WTC11 (cell line): ENCODE results near the gene FAM237A. TPM values are rescaled to one million over a fixed set of nuclear protein-coding genes. Genes with fewer than 3 reads are reported as not detected.

ENCODE experiments used
- ATAC-seq: fragments of 200-7000 bp; cut with Tn5 transposase; 2 replicates; pipeline ENCODE4 v1.10.0; 2021; ENCODE audit warnings: mild to moderate bottlenecking, moderate library complexity
- CTCF ChIA-PET: fragments of 300-600 bp; sonication (Branson Sonifier 250); formaldehyde crosslinking; loops from one replicate; lab custom pipeline; 2021; ENCODE audit warnings: antibody characterized with exemption; lab: Charles Lee
- POLR2A ChIA-PET: fragments of 350-600 bp; sonication (Branson Sonifier 250); formaldehyde crosslinking; loops from one replicate; lab custom pipeline; 2021; ENCODE audit warnings: antibody characterized with exemption; lab: Charles Lee
- DNase-seq: peaks from one replicate; pipeline ENCODE4 v3.0.0; 2021; ENCODE audit warnings: low spot score
- H3K27ac Mint-ChIP-seq: 2 replicates; pipeline ENCODE4 v1.8.0; 2021; ENCODE audit warnings: mixed read lengths
- H3K27me3 Mint-ChIP-seq: 2 replicates; pipeline ENCODE4 v1.8.0; 2021; ENCODE audit warnings: low read depth, mild to moderate bottlenecking, moderate library complexity, mixed read lengths
- H3K36me3 Mint-ChIP-seq: 2 replicates; pipeline ENCODE4 v1.8.0; 2021; ENCODE audit warnings: mixed read lengths
- H3K4me1 Mint-ChIP-seq: 2 replicates; pipeline ENCODE4 v1.8.0; 2022; ENCODE audit warnings: mixed read lengths
- H3K4me3 Mint-ChIP-seq: 2 replicates; pipeline ENCODE4 v1.8.0; 2021; ENCODE audit warnings: mild to moderate bottlenecking, moderate library complexity, mixed read lengths
- H3K9me3 Mint-ChIP-seq: 2 replicates; pipeline ENCODE4 v1.8.0; 2021; ENCODE audit warnings: mixed read lengths
- ATF6 ChIP-seq: sonication (generic); formaldehyde crosslinking; IDR thresholded peaks from 2 replicates; pipeline ENCODE4 v1.8.1; 2023; ENCODE audit warnings: mild to moderate bottlenecking, missing genetic modification reagents
- CREM ChIP-seq: sonication (generic); formaldehyde crosslinking; IDR thresholded peaks from 2 replicates; pipeline ENCODE4 v1.8.1; 2022; ENCODE audit warnings: mild to moderate bottlenecking, missing genetic modification reagents, moderate library complexity
- E2F5 ChIP-seq: sonication (generic); formaldehyde crosslinking; IDR thresholded peaks from 2 replicates; pipeline ENCODE4 v1.8.1; 2022; ENCODE audit warnings: mild to moderate bottlenecking, moderate library complexity, missing genetic modification reagents
- ELF4 ChIP-seq: sonication (generic); formaldehyde crosslinking; IDR thresholded peaks from 2 replicates; pipeline ENCODE4 v1.8.1; 2022; ENCODE audit warnings: low read depth, mild to moderate bottlenecking, moderate library complexity, missing genetic modification reagents
- JUN ChIP-seq: sonication (generic); formaldehyde crosslinking; IDR thresholded peaks from 2 replicates; pipeline ENCODE4 v1.8.0; 2023; ENCODE audit warnings: mild to moderate bottlenecking, missing genetic modification reagents
- KAT7 ChIP-seq: sonication (generic); formaldehyde crosslinking; IDR thresholded peaks from 2 replicates; pipeline ENCODE4 v1.8.1; 2023; ENCODE audit warnings: missing genetic modification reagents, mild to moderate bottlenecking, borderline replicate concordance
- NFATC4 ChIP-seq: fragments of 250-450 bp; sonication (Bioruptor Pico); IDR thresholded peaks from 2 replicates; pipeline ENCODE4 v1.9.0; 2021; ENCODE audit warnings: mild to moderate bottlenecking
- NR3C1 ChIP-seq: sonication (generic); formaldehyde crosslinking; conservative IDR thresholded peaks from 2 replicates; pipeline ENCODE4 v1.8.1; 2023; ENCODE audit warnings: low read depth, mild to moderate bottlenecking, missing genetic modification reagents
- OVOL2 ChIP-seq: fragments of 250-450 bp; sonication (Bioruptor Pico); IDR thresholded peaks from 2 replicates; pipeline ENCODE4 v1.9.0; 2021; ENCODE audit warnings: mild to moderate bottlenecking, borderline replicate concordance
- ZBTB21 ChIP-seq: sonication (generic); formaldehyde crosslinking; IDR thresholded peaks from 2 replicates; pipeline ENCODE4 v1.8.1; 2023; ENCODE audit warnings: mild to moderate bottlenecking, missing genetic modification reagents, borderline replicate concordance
- ZNF121 ChIP-seq: sonication (generic); formaldehyde crosslinking; IDR thresholded peaks from 2 replicates; pipeline ENCODE4 v1.8.0; 2023; ENCODE audit warnings: missing genetic modification reagents
- ZNF263 ChIP-seq: sonication (generic); formaldehyde crosslinking; IDR thresholded peaks from 2 replicates; pipeline ENCODE4 v1.8.1; 2022; ENCODE audit warnings: low read depth, mild to moderate bottlenecking, moderate library complexity, missing genetic modification reagents
- ZNF416 ChIP-seq: fragments of 250-450 bp; sonication (Bioruptor Pico); IDR thresholded peaks from 2 replicates; pipeline ENCODE4 v1.9.0; 2021; ENCODE audit warnings: mild to moderate bottlenecking, inconsistent platforms
- ZNF423 ChIP-seq: fragments of 250-450 bp; sonication (Bioruptor Pico); IDR thresholded peaks from 2 replicates; pipeline ENCODE4 v2.1.2; 2022; ENCODE audit warnings: mild to moderate bottlenecking, moderate library complexity
- total RNA-seq: library from RNA; stranded (reverse); gene quantifications from 3 replicates; pipeline ENCODE4 v1.2.3, GENCODE V29; 2021
- TF ChIP-seq, protein P1 (sequence below): sonication (generic); formaldehyde crosslinking; conservative IDR thresholded peaks from 2 replicates; pipeline ENCODE4 v1.8.1; 2022; ENCODE audit warnings: mild to moderate bottlenecking, missing genetic modification reagents
- TF ChIP-seq, protein P2 (sequence below): sonication (generic); formaldehyde crosslinking; IDR thresholded peaks from 2 replicates; pipeline ENCODE4 v1.8.0; 2022; ENCODE audit warnings: mild to moderate bottlenecking, missing genetic modification reagents
- TF ChIP-seq, protein P3 (sequence below): sonication (generic); formaldehyde crosslinking; IDR thresholded peaks from 2 replicates; pipeline ENCODE4 v1.8.1; 2023; ENCODE audit warnings: mild to moderate bottlenecking, missing genetic modification reagents, moderate library complexity

FAM237A gene
- total RNA-seq, 1 experiment from 2014 or later, result not detected

DNA sequence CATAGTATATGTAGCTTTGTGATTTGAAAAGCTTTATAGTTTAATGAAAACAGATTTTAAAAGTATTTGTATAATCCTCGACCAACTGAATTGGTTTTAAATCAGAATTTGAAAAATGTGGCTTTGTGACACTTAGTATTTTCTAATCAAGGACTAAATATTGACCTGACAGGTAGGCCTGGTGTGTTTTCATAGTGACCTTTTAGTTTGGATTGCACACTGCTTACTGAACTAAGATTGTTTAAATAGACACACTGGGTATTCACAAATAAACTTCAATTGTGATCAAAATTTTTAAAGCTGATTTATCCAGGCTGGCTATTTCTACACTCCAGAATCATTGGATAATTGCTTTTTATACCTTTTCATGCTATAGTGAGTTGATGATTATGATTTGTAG is 31.8 kb upstream of the FAM237A start:
- 0 out of 2 replicates have a peak, but pooled peaks cover 3% of the 10 kb centered on the region for H3K9me3 Mint-ChIP-seq
- H3K27ac Mint-ChIP-seq, result no peak overlapping the region
- ChIA-PET CTCF (interaction anchor here (0.6 kb wide), 1 partner anchor 183 kb away, joined by 4 read pairs; no protein-coding TSS in a partner anchor), POLR2A (no interaction called here)
- H3K36me3 Mint-ChIP-seq, result peaks cover 4% of the 10 kb centered on the region; the same call in 1 of the 2 replicates
- no peak overlapping the region for H3K4me3 Mint-ChIP-seq
- 0 out of 2 replicates have a peak, but pooled peaks cover 4% of the 10 kb centered on the region for H3K4me1 Mint-ChIP-seq
- TF ChIP-seq ZNF263 (CRISPR knock-in tag), result no peak
- TF ChIP-seq KAT7 (CRISPR knock-in tag), result no peak
- DNase-seq, result no peak
- no peaks in the 10 kb centered on the region for H3K27me3 Mint-ChIP-seq
- ATAC-seq, result no peak

GRCh38 chr2:206611191-206611590 is 31.1 kb upstream of the FAM237A start:
- no peak for ATAC-seq
- H3K4me1 Mint-ChIP-seq, result 0 out of 2 replicates have a peak, but pooled peaks cover 4% of the 10 kb centered on the region
- H3K27me3 Mint-ChIP-seq, result no peaks in the 10 kb centered on the region
- TF ChIP-seq CREM (CRISPR knock-in tag), result no peak
- TF ChIP-seq ZNF121, result no peak
- TF ChIP-seq ZNF423, result no peak
- TF ChIP-seq, protein P1, sequence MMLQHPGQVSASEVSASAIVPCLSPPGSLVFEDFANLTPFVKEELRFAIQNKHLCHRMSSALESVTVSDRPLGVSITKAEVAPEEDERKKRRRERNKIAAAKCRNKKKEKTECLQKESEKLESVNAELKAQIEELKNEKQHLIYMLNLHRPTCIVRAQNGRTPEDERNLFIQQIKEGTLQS, result no peak
- no peak for TF ChIP-seq NFATC4 (CRISPR knock-in tag)
- TF ChIP-seq E2F5 (CRISPR knock-in tag), result no peak
- no peak for TF ChIP-seq ZBTB21 (CRISPR knock-in tag)
- no peak for TF ChIP-seq ATF6 (CRISPR knock-in tag)
- TF ChIP-seq NR3C1, result no peak
- TF ChIP-seq, protein P2, sequence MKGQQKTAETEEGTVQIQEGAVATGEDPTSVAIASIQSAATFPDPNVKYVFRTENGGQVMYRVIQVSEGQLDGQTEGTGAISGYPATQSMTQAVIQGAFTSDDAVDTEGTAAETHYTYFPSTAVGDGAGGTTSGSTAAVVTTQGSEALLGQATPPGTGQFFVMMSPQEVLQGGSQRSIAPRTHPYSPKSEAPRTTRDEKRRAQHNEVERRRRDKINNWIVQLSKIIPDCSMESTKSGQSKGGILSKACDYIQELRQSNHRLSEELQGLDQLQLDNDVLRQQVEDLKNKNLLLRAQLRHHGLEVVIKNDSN, result no peak
- no peak for TF ChIP-seq ZNF416 (CRISPR knock-in tag)
- no peak overlapping the region for H3K27ac Mint-ChIP-seq
- no peak for DNase-seq
- no peak overlapping the region for H3K4me3 Mint-ChIP-seq
- H3K9me3 Mint-ChIP-seq, result 0 out of 2 replicates have a peak, but pooled peaks cover 3% of the 10 kb centered on the region
- H3K36me3 Mint-ChIP-seq, result peaks cover 4% of the 10 kb centered on the region; the same call in 1 of the 2 replicates
- ChIA-PET CTCF (interaction anchor here (0.6 kb wide), 1 partner anchor 182 kb away, joined by 4 read pairs; no protein-coding TSS in a partner anchor), POLR2A (no interaction called here)

- DNase-seq (no peak), ATAC-seq (peak; percentile 58)
- peaks cover 4% of the 10 kb centered on the region; the same call in 1 of the 2 replicates for H3K36me3 Mint-ChIP-seq
- TF ChIP-seq, protein P3, sequence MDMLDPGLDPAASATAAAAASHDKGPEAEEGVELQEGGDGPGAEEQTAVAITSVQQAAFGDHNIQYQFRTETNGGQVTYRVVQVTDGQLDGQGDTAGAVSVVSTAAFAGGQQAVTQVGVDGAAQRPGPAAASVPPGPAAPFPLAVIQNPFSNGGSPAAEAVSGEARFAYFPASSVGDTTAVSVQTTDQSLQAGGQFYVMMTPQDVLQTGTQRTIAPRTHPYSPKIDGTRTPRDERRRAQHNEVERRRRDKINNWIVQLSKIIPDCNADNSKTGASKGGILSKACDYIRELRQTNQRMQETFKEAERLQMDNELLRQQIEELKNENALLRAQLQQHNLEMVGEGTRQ (CRISPR knock-in tag), result no peak
- TF ChIP-seq OVOL2 (CRISPR knock-in tag), result no peak
- TF ChIP-seq ELF4, result no peak
- TF ChIP-seq JUN (CRISPR knock-in tag), result no peak
- CTCF ChIA-PET, result no interaction called here
- H3K27ac Mint-ChIP-seq, result no peak overlapping the region; the same call in 1 of the 2 replicates
- POLR2A ChIA-PET, result no interaction called here
- no peaks in the 10 kb centered on the region for H3K27me3 Mint-ChIP-seq
- 0 out of 2 replicates have a peak, but pooled peaks cover 4% of the 10 kb centered on the region for H3K4me1 Mint-ChIP-seq
- H3K9me3 Mint-ChIP-seq, result 0 out of 2 replicates have a peak, but pooled peaks cover 3% of the 10 kb centered on the region
- no peak overlapping the region for H3K4me3 Mint-ChIP-seq
Observed at GRCh38 chr2:206611736-206612135, 30.6 kb upstream of the FAM237A start.
